ENCODE data around the gene SLC5A3. TPM values are rescaled to one million over a fixed set of nuclear protein-coding genes. Genes with fewer than 3 reads are reported as not detected.

The SLC5A3 gene
- total RNA-seq, 1 donor from 2014 or later = 17.4 TPM

GRCh38 chr21:34073749-34074282 is 438 bp downstream of the SLC5A3 start:
- peak; percentile 59 to 60 for ATAC-seq
- no peak for TF ChIP-seq CTCF (IDR thresholded peaks at IDR 0.05)
- Histone ChIP-seq H3K9me3 (no peaks in the 10 kb centered on the region), H3K36me3 (no peaks in the 10 kb centered on the region), H3K27ac (peak overlapping the region; percentile 80), H3K27me3 (ENCODE audit: low read depth) (no peaks in the 10 kb centered on the region), H3K4me1 (peaks cover 34% of the 10 kb centered on the region), H3K4me3 (peak overlapping the region; percentile 73)
- DNase-seq = peak; percentile 61
- intact Hi-C loops (cut with DNase I) = no loop called here

- DNase-seq = no peak
- TF ChIP-seq CTCF (IDR thresholded peaks at IDR 0.05) = no peak
These were observed 1.1 kb downstream of the SLC5A3 start for GRCh38 chr21:34074283-34075090.

GRCh38 chr21:34075091-34075425 is 1.7 kb downstream of the SLC5A3 start:
- intact Hi-C loops (cut with DNase I) = no loop called here
- TF ChIP-seq CTCF (IDR thresholded peaks at IDR 0.05) = no peak
- DNase-seq (no peak), ATAC-seq (no peak)
- no peak overlapping the region for H3K27ac ChIP-seq
- H3K4me1 ChIP-seq = peaks cover 41% of the 10 kb centered on the region
- H3K27me3 ChIP-seq (ENCODE audit: low read depth) = no peaks in the 10 kb centered on the region
- H3K4me3 ChIP-seq = peak overlapping the region; percentile 73
- H3K9me3 ChIP-seq = no peaks in the 10 kb centered on the region
- no peaks in the 10 kb centered on the region for H3K36me3 ChIP-seq

More at GRCh38 chr21:34074283-34075090, 1.1 kb downstream of the SLC5A3 start:
- Histone ChIP-seq H3K36me3 (no peaks in the 10 kb centered on the region), H3K27ac (peak overlapping the region; percentile 44), H3K9me3 (no peaks in the 10 kb centered on the region), H3K27me3 (ENCODE audit: low read depth) (no peaks in the 10 kb centered on the region), H3K4me1 (peaks cover 40% of the 10 kb centered on the region), H3K4me3 (peak overlapping the region; percentile 73)
- intact Hi-C loops (cut with DNase I) = no loop called here
- ATAC-seq = no peak

DNA sequence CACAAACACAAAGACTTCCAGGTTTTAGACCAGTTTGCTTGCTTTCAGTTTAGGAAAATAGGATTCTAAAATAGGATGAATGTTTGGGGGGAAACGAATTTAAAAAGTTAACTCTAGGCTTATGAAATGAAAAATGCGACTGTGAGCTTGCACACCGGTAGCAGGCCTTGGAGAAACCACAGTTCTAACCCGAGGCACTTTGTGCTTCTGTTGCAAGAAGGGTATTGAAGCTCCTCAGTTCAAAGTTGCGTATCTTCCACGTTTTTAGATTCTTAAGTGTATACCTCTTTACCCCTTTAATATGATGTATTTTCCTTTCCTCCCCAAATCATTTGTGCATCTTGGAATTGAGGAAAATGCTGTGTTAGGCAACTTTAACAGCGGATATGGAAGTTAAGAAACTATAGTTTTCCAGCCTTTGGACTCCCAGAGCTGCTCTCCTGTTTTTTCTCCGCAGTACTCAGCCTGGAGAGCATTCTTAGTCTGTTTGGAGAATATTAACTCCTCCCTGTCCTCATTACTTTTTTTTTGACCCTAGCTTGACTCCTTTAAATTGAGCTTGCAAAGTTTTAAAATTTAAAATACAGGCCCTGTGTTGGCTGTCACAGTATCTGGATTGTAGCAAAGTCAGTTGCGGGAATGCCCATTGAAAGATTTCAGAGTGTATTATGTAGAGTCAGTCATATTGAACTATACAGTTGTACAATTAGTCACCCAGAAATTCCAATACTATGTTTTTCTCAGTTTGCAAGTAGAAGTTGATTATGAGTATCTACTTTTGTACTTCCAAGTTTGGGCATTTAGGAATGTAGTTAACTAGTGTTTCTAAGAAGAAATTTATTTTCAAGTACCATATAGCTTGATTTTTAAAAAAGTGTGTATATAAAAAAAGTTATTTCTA is 2.6 kb downstream of the SLC5A3 start:
- intact Hi-C loops (cut with DNase I) = no loop called here
- Histone ChIP-seq H3K36me3 (no peaks in the 10 kb centered on the region), H3K27ac (peak overlapping the region; percentile 47), H3K9me3 (no peaks in the 10 kb centered on the region), H3K4me3 (peak overlapping the region; percentile 73), H3K27me3 (ENCODE audit: low read depth) (no peaks in the 10 kb centered on the region), H3K4me1 (peaks cover 41% of the 10 kb centered on the region)
- no peak for DNase-seq
- ATAC-seq = no peak
- no peak for TF ChIP-seq CTCF (IDR thresholded peaks at IDR 0.05)

GRCh38 chr21:34076835-34077234 is 3.5 kb downstream of the SLC5A3 start:
- Histone ChIP-seq H3K27ac (no peak overlapping the region), H3K4me3 (no peak overlapping the region), H3K36me3 (no peaks in the 10 kb centered on the region), H3K9me3 (no peaks in the 10 kb centered on the region), H3K27me3 (ENCODE audit: low read depth) (no peaks in the 10 kb centered on the region), H3K4me1 (peaks cover 41% of the 10 kb centered on the region)
- DNase-seq (no peak), ATAC-seq (no peak)
- no peak for TF ChIP-seq CTCF (IDR thresholded peaks at IDR 0.05)
- intact Hi-C loops (cut with DNase I) = no loop called here
